GM12891 (cell line): ENCODE data around the gene RGS19.
A peak's percentile ranks its signal among the peaks of the same experiment; 100 is the strongest.
"Not testable (repeated sequence)": the region's sequence is repeated elsewhere in the genome, so short reads cannot be mapped to it uniquely, and the experiment has no call there.

Source experiments
- DNase-seq: peaks from one replicate; pipeline ENCODE4 v3.0.0; 2011; ENCODE audit warnings: low spot score; ENCODE audit not compliant: insufficient read length
- FAIRE-seq: peaks from 2 replicates; lab custom pipeline; 2011; peaks lifted over from hg19 to GRCh38; lab: Jason Lieb, UNC
- PAX5 ChIP-seq: IDR thresholded peaks from 2 replicates; pipeline ENCODE4 v1.6.1; 2011; ENCODE audit warnings: low read length, moderate library complexity, mild to moderate bottlenecking; ENCODE audit not compliant: insufficient read depth, severe bottlenecking
- POLR2A ChIP-seq: IDR thresholded peaks from 2 replicates; pipeline ENCODE4 v1.6.1; 2011; ENCODE audit warnings: low read depth, low read length, control low read depth
- POLR2AphosphoS5 ChIP-seq: IDR thresholded peaks from 2 replicates; pipeline ENCODE4 v1.6.1; 2011; ENCODE audit warnings: low read depth, low read length, control low read depth
- POU2F2 ChIP-seq: IDR thresholded peaks from 2 replicates; pipeline ENCODE4 v1.6.1; 2011; ENCODE audit warnings: low read depth, mild to moderate bottlenecking, control low read depth, low read length, moderate library complexity
- SPI1 ChIP-seq: IDR thresholded peaks from 2 replicates; pipeline ENCODE4 v1.6.1; 2011; ENCODE audit warnings: low read depth, low read length, control low read depth
- TAF1 ChIP-seq: IDR thresholded peaks from 2 replicates; pipeline ENCODE4 v1.6.1; 2011; ENCODE audit warnings: low read depth, low read length, control low read depth

The RGS19 gene

GRCh38 chr20:64092258-64093012, 13.1 kb upstream of the RGS19 start:
- DNase-seq, result no peak
- FAIRE-seq, result no peak
- TF ChIP-seq POLR2A, result no peak
- no peak for TF ChIP-seq PAX5

- no peak for TF ChIP-seq POLR2A
- no peak for TF ChIP-seq SPI1
- no peak for TF ChIP-seq PAX5
- no peak for TF ChIP-seq POLR2AphosphoS5
- no peak for TF ChIP-seq TAF1
- no peak for TF ChIP-seq POU2F2
- no peak for DNase-seq
- no peak for FAIRE-seq
These were observed 12.5 kb upstream of the RGS19 start for GRCh38 chr20:64091770-64092169.

- TF ChIP-seq TAF1, result no peak
- TF ChIP-seq POLR2A, result no peak
- TF ChIP-seq POLR2AphosphoS5, result no peak
- no peak for TF ChIP-seq SPI1
- TF ChIP-seq POU2F2, result no peak
- no peak for TF ChIP-seq PAX5
- DNase-seq, result no peak
- no peak for FAIRE-seq
These were observed 12.0 kb upstream of the RGS19 start for GRCh38 chr20:64091340-64091739.

- no peak for TF ChIP-seq POU2F2
- no peak for TF ChIP-seq POLR2AphosphoS5
- no peak for TF ChIP-seq SPI1
- TF ChIP-seq TAF1, result no peak
- TF ChIP-seq PAX5, result no peak
- no peak for TF ChIP-seq POLR2A
- DNase-seq (no peak), FAIRE-seq (no peak)
These were observed 10.8 kb upstream of the RGS19 start for GRCh38 chr20:64090165-64090564.

- peak; percentile 93 for FAIRE-seq
- DNase-seq, result not testable (repeated sequence)
These were observed 9.3 kb upstream of the RGS19 start for GRCh38 chr20:64088586-64088985.

GRCh38 chr20:64087226-64087825, 8.0 kb upstream of the RGS19 start:
- FAIRE-seq, DNase-seq: not testable (repeated sequence)

GRCh38 chr20:64086801-64087200, 7.5 kb upstream of the RGS19 start:
- FAIRE-seq (no peak), DNase-seq (no peak)
- TF ChIP-seq TAF1 (no peak), POU2F2 (no peak), PAX5 (no peak), POLR2A (no peak), SPI1 (no peak), POLR2AphosphoS5 (no peak)

- FAIRE-seq (no peak), DNase-seq (no peak)
- TF ChIP-seq POLR2AphosphoS5 (no peak), POU2F2 (no peak), POLR2A (no peak), PAX5 (no peak), TAF1 (no peak), SPI1 (no peak)
These were observed 5.4 kb upstream of the RGS19 start for GRCh38 chr20:64084685-64085152.

GRCh38 chr20:64083804-64084684, 4.7 kb upstream of the RGS19 start, which contains the start of gene LKAAEAR1:
Gene LKAAEAR1, minus strand, starts transcription at chr20:64084398. Its CDS starts 179 bp downstream, at chr20:64084219.
- FAIRE-seq, result peak; percentile 13
- TF ChIP-seq SPI1, result no peak
- no peak for DNase-seq

- DNase-seq (no peak), FAIRE-seq (peak; percentile 54)
- TF ChIP-seq POLR2A (no peak), SPI1 (no peak), TAF1 (no peak), POU2F2 (no peak), PAX5 (no peak), POLR2AphosphoS5 (no peak)
These were observed 4.1 kb upstream of the RGS19 start for GRCh38 chr20:64083378-64083803.

GRCh38 chr20:64082820-64083377, 3.6 kb upstream of the RGS19 start:
- no peak for TF ChIP-seq TAF1
- TF ChIP-seq SPI1, result no peak
- TF ChIP-seq POLR2AphosphoS5, result no peak
- TF ChIP-seq POLR2A, result no peak
- TF ChIP-seq PAX5, result no peak
- no peak for TF ChIP-seq POU2F2
- no peak for DNase-seq
- FAIRE-seq, result no peak
